Fibroblast of the conjunctiva (primary cell): ENCODE results near the gene VCAM1.
A peak's percentile ranks its signal among the peaks of the same experiment; 100 is the strongest.

ENCODE experiments used
- DNase-seq: peaks from one replicate; pipeline ENCODE4 v3.0.0-alpha.2; 2010; ENCODE audit warnings: low read depth

Gene VCAM1

DNA sequence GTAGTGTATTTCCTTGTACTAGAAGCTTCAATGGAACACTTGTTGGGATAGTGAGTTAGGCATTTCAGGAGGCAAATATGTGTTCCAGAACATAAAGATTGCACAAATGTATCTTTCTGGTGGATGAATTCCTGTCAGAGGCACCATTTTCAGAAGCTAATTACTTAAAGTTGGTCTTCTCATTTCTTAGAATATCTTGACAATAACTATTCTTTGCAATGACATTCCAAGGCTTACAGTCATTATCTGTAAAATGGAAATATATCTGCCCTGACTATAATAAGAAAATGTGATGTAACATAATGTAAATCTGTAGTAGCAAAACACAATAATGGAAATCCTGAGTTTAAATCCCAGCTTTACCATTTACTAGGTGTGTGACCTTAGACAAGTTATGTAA lies 2.7 kb downstream of the VCAM1 start:
- no peak for DNase-seq

DNA sequence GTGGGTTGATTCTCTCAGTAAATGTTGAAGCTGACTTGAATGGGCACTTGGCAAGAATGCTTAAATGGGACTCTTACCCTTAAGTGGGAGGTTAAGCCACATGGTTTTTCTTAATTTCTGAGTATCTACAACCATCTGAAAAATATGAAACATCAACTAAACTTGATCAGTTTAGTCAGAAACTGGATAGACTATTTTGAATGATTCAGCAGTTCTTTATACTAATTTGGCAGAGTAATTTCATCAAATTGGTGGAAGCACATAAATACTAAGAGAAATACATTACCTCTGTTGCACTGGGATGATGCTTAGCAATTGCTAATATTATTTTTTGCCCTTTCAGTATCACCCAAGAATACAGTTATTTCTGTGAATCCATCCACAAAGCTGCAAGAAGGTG lies 4.7 kb downstream of the VCAM1 start:
- no peak for DNase-seq

DNA sequence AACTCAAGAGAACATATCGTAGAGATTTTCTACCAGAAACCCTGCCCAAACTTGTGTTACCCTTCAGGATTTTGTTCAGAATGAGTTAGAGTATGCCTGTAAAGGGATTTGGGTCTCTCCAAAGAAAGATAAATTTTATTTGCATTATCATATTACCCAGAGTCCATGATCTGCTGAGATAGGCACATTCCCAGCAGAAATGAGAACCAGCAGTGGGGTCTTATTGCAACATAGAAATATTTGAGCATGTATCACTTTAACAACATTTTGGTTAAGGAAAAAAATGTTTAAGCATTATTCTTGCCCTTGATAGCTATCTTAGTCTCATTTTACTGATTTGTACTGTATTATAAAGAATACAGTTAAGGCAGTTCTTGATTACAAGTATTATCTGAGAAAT lies 10.6 kb downstream of the VCAM1 start:
- no peak for DNase-seq

DNA sequence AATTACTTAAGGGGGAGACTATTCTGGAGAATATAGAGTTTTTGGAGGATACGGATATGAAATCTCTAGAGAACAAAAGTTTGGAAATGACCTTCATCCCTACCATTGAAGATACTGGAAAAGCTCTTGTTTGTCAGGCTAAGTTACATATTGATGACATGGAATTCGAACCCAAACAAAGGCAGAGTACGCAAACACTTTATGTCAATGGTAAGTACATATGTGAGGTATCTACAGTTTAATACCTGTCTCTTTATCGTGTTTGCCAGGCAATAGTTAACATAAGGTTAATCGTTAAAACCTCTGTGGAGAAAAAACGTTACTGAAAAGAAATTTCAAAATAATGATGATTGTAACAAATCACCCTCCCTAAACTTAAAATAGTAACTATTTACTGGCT lies 11.8 kb downstream of the VCAM1 start:
- no peak for DNase-seq

DNA sequence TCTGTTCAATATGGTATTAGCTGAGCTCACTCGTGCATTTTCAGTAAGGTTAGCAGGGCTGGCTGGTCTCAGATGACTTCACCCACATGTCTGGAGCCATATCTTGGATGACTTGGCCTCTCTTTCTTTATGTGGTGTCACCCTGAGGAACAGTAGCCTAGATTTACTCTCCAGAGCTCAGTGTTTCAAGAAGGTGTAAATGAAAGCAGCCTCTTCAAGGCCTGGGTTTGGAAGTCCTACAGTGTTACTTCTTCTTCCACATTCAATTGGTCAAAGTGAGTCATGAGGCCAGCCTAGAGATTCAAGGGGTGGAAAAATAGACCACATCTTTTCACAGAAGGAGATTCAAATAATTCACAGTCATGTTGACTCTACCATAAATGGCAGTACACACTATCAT lies 12.2 kb downstream of the VCAM1 start:
- DNase-seq = no peak

DNA sequence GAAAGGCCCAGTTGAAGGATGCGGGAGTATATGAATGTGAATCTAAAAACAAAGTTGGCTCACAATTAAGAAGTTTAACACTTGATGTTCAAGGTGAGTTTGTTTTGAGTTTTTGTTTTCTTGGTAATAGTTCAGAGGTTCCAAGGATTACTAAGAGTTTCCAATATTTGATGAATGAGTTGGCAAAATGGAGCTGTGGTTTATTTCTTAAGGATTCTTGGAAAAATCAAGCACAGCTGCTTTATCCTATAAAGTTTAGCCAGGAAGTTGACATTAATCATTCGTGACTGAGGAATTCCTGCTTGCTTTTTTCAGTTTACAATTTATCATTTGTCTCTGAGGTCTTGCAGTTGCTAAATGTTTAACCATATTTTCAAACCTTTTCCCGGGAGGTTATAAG lies 15.1 kb downstream of the VCAM1 start:
- no peak for DNase-seq

DNA sequence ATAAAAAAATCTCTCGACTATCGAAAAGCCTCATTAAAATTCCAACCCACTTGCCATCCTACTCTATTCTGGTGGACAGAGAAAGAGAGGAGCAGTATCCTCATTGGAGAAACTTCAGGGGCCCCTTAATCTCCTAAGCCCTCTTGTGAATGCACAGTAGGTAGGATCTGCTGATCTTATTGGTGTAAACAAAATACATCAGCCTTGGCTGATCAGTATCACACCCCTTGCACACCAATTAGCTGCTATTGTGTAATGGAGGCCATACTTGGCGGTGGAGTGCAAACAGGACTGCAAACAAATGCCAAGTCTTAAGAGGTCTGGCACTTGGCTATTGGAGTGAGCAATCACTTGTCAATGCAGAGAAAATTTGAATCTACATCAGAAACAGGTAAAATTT lies 15.7 kb downstream of the VCAM1 start:
- no peak for DNase-seq

DNA sequence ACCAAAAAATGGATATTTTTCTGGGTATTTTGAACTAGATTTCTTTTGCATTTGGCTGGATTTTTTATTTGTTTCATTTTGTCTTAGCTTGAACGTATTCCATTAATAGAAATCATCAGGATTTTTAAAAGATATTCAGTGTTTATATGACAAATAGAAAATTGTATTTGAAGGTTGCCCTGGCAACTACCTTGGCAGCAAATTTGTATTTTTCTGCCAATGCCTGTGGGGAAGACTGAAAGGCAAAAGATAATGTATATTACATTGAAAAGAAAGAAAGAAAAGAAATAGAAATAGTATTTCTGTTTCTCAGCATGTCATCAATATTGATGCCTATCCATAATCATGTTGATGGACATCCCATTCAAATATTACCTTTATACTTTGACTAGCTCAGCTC lies 16.8 kb downstream of the VCAM1 start:
- peak; percentile 8 for DNase-seq

DNA sequence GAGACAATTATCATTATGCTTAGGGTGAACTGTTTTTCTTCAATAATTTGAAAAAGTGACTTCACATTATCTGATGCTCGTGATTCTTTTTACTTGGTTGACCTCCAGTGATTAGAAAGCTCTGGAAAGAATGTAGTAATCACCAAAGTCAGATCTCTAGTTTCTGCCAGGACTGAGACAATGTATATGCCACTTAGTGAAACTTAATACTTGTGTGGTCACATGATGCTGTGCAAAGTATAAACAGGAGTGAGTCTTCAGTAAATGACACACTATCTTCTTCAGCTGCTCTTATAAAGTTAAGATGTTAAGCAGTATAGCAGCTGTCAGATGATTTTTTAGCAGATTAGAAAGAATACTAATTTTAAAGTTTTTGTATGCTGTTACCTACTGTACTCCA lies 17.2 kb downstream of the VCAM1 start:
- peak; percentile 24 for DNase-seq

DNA sequence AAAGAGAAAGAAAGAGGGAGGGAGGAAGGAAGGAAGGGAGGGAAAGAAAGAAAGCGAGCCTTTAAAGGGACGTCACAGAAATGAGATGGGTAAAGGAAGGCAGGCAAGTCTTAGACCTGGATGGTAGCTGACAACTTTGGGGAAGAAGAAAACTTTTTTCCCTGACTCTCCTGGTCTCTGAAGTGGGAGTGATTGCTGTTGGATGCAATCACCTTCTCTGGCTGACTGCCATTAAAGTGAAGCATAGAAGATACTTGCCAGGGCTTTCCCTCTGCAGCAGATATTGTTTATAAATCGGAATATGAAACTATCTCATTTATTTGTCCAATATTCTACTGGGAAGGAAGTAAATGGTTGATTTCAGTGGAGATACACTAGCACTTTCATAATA lies 27.0 kb downstream of the VCAM1 start:
- no peak for DNase-seq

DNA sequence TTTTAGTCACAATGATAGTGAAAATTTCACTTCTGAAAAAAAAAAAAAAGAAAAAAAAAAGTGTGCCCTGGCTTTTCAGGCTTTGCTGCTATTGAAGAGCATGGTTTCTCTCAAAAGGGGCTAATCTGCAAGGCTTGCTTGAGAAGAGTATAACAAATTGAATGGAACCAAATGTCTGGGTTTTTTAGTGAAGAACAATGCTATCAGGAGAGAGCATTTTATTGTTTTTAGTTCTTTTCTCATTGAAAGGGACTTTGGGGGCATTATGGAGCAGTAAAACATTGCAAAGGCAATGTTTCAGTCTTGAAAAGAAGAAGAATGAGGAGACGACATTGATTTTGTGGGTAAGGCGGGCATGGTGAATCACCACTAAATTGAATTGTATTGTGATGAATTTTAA lies 28.2 kb downstream of the VCAM1 start:
- no peak for DNase-seq

DNA sequence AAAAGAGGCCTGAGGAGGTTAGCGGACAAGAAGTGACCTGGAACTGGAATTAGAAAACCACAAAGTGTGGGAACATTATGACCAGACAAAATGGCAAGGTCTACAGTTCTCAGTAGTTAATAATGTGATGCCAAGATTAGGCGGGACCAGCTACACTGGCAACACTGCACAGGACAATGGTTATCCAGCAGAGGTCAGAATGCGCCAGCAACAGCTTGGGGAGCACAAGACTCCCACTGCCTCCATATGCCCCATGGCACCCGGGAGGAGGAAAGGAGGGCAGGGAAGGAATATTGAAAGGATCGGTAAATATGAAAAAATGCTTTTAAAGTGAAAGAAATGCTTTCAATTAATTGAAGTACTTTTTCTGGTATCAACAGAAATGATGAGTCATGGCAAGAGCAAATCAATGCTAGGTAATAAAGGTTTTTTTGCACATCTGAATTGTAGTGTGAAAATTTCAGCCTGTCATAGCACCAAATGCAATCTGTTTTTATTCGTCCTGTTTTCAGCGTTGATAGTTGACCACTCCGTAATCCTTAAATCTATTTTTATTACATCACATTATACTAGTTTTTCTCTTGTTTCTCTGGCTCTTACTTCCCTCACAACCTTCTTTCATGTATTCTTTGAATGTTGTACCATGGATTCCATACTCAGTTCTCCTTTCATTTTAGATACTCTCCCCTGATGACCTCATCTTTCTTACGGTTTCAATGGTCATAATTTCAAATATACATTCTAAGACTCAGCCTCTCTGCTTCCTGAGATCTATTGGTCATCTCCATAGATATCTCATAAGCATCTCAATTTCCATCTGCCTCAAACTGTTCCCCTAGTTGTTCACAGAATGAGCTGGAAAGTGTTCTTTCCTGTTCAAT lies 30.7 kb downstream of the VCAM1 start:
- no peak for DNase-seq

DNA sequence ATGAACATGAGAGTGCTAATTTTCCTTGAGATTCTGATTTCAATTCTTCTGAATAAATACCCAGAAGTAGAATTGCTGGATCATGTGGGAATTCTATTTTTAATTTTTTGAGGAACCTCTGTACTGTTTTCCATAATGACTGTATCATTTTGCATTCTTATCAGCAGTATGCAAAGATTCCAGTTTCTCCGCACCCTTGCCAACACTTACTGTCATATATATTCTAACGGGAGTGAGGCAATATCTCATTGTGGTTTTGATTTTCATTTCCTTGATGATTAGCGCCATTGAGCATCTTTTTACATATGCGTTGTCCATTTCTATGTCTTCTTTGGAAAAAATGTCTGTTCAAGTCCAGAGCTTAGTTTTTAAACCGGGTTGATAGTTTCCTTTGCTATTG lies 33.2 kb downstream of the VCAM1 start:
- DNase-seq = no peak

DNA sequence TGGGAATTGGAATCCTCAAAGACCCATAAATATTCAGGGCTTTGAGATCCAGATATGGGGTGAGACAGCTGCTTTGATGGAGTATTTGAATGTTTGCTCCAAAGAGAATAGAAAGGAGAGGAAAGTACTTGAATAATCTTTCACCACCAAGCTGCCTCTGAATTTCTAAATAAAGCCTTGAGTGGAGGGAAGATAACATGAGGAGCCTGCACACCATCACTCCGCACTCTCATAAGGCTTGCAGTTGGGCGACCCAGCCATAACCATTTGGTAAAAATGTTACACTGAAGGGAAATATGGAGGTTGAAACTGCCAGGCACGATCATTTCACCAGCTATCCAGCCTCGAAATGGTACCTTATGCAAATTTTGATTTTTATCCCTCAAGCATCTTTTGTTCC lies 38.4 kb downstream of the VCAM1 start:
- no peak for DNase-seq

DNA sequence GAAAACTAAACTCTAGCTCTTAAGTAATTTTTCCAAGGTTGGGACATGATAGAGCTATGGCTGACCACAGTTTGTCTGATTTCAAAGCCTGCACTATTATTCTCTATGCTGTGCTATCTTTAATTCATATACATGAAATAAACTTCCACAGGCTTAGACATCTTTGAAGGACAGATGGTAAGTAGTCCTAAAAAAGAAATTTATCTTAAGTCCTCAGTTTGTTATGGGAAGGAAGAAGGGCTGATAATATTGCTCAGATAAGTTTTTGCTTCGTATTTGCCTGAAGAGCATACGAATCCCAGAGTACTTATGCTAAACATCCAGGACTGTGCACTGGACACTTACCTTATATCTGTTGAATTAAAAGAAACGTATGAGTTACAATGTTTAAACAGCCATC lies 39.6 kb downstream of the VCAM1 start:
- DNase-seq = no peak

DNA sequence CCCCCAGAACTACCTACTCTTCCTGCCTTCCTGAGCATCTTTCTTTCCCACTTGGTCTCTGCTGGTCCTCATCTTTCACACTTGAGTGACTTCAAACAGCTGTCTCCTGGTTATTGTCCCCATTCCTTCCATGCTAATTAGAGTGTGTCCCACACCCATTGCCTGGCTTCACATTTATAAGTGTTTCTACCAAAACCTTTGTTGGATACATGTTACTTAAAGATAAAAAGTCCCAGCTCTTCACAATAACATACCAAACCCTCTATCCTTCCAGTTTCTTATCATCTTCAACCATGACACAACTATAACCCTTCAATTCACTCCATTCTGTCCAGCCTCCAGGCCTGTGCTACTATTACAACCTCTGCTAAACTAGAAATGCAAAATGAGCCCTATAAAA lies 41.0 kb downstream of the VCAM1 start:
- DNase-seq = no peak

DNA sequence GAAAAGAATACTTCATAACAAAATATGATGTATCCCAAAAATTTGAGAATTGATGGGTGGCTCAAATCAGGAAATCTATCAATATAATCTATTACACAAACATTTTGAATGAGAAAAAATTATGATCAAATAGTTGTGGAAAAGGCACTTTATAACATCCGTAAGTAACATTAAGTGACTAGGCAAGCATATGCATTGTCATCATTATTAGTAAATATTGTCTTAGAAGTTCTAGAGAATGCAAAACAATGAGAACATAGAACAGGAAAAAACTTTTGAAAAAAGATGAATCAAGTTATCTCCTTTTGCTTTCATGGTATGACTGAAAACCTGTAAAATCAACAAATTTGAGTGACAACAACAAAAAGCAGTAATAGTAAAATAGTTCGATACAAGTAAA lies 42.9 kb downstream of the VCAM1 start:
- DNase-seq = no peak

DNA sequence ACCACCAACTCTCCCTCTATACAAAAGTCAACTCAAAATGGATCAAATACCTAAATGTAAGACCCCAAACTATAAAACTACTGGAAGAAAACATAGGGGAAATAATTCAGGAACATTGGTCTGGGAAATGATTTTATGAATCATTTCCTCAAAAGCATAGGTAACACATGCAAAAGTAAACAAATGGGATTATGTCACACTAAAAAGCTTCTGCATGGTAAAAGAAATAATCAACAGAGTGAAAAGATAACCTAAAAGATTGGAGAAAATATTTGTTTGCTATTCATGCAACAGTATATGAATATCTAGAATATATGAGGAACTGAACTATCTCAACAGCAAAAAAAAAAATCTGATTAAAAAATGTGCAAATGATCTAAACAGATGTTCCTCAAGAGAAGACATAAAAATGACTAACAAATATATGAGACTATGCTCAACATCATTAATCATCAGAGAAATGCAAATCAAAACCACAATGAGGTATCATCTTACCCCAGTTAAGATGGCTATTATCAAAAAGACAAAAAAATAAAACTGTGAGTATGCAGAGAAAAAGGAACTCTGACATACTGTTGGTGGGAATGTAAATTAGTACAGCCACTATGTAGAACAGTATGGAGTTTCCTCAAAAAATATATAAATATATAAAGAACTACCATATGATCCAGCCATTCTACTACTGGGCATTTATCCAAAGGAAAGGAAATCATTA lies 47.8 kb downstream of the VCAM1 start:
- no peak for DNase-seq

DNA sequence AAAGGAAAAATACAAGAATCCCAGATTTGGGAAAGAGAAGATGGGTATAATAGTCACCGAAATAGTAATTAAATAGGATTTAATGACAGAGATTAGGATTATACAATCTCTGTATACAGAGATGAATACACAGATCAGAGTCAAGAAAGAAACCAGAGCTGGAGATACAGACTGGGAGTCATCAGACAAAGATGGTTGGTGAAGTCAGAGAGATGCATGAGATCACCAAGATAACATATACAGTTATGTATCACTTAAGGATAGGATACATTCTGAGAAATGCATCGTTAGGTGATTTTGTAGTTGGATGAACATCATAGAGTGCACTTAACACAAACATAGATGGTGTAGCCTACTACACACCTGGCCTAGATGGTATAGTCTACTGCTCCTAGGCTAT lies 49.8 kb downstream of the VCAM1 start:
- no peak for DNase-seq

DNA sequence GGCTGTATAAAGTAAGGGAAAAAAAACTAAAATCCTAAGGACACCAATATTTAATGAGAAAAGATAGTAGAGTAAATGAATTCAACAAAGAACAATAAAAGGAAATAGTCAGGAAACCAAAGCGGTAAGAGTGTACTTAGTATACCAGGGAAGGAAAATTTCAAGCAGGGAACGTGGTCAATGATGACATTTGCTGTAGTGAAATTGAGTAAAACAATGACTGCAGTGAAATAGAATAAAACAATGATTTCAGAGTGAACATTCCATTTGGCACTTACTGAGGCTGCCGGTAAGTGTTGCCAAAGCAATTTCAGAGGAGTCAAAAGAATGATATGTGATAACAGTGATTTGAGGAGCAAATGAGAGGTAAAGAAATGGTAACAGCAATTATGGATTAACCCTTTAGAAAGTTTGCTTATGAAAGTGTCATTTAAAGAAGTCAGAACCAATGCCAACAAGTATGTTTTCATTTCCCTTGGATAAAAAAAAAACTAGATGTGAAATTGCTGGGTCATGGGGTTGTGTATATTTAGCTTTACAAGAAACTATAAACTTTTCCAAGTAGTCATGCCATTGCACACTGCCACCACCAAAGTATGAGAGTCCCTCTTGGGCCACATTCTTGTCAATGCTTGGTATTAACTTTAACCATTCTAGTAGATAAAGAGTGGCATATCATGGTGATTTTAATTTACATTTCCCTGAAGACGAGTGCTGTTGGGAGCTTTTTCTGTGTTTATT lies 50.5 kb downstream of the VCAM1 start:
- DNase-seq = no peak

DNA sequence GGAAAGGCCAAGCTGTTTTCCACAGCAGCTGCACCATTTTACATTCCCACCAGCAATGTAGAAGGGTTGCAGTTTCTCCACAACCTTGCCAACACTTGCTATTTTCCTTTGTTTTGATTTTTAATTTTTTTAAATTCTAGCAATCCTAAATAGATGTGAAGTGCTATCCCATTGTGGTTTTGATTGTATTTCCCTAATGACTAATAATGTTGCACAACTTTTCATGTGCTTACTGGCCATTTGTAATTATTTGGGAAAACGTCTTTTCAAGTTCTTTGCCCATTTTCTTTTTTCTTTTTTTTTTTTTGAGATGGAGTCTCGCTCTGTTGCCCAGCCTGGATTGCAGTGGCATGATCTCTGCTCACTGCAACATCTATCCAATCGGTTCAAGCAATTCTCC lies 53.9 kb downstream of the VCAM1 start:
- no peak for DNase-seq

DNA sequence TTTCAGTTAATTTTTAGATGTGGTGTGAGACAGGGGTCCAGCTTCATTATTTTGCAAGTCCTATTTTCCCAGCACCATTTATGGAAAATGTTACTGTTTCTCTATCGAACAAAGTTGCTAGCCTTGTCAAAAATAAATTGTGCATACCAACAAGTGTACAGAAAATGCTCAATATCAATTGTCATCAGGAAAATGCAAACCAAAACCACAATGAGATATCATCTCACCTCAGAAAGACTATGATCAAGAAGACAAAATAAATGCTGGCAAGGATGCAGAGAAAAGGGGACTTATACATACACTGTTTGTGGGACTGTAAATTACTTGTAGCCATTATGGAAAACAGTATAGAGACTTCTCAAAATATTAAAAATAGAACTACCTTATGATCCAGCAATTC lies 54.8 kb downstream of the VCAM1 start:
- DNase-seq = no peak

DNA sequence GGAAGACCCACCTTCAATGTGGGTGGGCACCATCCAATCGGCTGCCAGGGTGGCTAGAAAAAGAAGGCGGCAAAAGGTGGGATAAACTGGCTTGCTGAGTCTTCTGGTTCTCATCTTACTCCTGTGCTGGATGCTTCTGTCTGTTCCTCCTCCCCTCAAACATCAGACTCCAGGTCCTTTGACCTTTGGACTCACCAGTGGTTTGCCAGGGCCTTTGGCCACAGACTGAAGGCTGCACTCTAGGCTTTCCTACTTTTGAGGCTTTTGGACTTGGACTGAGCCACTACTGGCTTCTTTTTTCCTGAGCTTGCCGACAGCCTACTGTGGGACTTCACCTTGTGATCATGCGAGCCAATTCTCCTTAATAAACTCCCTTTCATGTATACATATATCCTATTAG lies 55.9 kb downstream of the VCAM1 start:
- no peak for DNase-seq
